CD14-positive monocyte (primary cell): ENCODE results near the gene PTGER4. TPM values are rescaled to one million over a fixed set of nuclear protein-coding genes. Genes with fewer than 3 reads are reported as not detected.
A peak's percentile ranks its signal among the peaks of the same experiment; 100 is the strongest.

Experiments used
- DNase-seq, 3 donors: peaks; one replicate each; pipeline ENCODE4 v3.0.0-alpha.2; 2011 to 2022
- H2AFZ ChIP-seq: 2 replicates; pipeline ENCODE4 v1.6.0; 2012; ENCODE audit warnings: mild to moderate bottlenecking, low read depth, low read length, inconsistent platforms; ENCODE audit not compliant: insufficient read depth, poor library complexity, severe bottlenecking
- H3K27ac ChIP-seq, 2 donors: 1 replicate in 1 of 2; 2 replicates in 1 of 2; pipeline ENCODE4 v1.5.1; 2012 to 2013; ENCODE audit warnings: low read length in 2 of 2, control low read depth in 1 of 2, inconsistent platforms in 1 of 2, low read depth in 1 of 2, mild to moderate bottlenecking in 1 of 2
- H3K27me3 ChIP-seq, 2 donors: one replicate each; pipeline versions ENCODE4 v1.6.0 to v1.6.1; 2011 to 2013; ENCODE audit warnings: low read length in 2 of 2; ENCODE audit not compliant: control insufficient read depth in 2 of 2, insufficient read depth in 2 of 2
- H3K36me3 ChIP-seq, 2 donors: replicated peaks in 1 of 2; 1 replicate in 1 of 2; 2 replicates in 1 of 2; pipeline versions ENCODE4 v1.5.1 to v1.6.1; 2012 to 2013; ENCODE audit warnings: low read length in 2 of 2, control low read depth in 1 of 2, inconsistent platforms in 1 of 2, mild to moderate bottlenecking in 1 of 2; ENCODE audit not compliant: insufficient read depth in 2 of 2, control insufficient read depth in 1 of 2
- H3K4me1 ChIP-seq, 2 donors: 1 replicate in 1 of 2; 2 replicates in 1 of 2; pipeline versions ENCODE4 v1.5.1 to v1.6.1; 2012 to 2013; ENCODE audit warnings: low read length in 2 of 2, control low read depth in 1 of 2, inconsistent platforms in 1 of 2, mild to moderate bottlenecking in 1 of 2, moderate library complexity in 1 of 2; ENCODE audit not compliant: insufficient read depth in 2 of 2, control insufficient read depth in 1 of 2
- H3K4me2 ChIP-seq: replicated peaks from 2 replicates; pipeline ENCODE3; 2012; ENCODE audit warnings: low read length, moderate library complexity, mild to moderate bottlenecking; ENCODE audit not compliant: poor library complexity, severe bottlenecking; ENCODE audit errors: extremely low read depth
- H3K4me3 ChIP-seq, 3 experiments: fragments of 200-600 bp in 1 of 3; sonication (generic) in 1 of 3; replicated peaks in 1 of 3; 1 replicate in 2 of 3; 2 replicates in 1 of 3; pipeline ENCODE4 v1.5.1; 2011 to 2013; ENCODE audit warnings: low read length in 3 of 3, mild to moderate bottlenecking in 3 of 3, control low read depth in 2 of 3, low read depth in 2 of 3, inconsistent platforms in 1 of 3, moderate library complexity in 1 of 3
- H3K79me2 ChIP-seq: 2 replicates; pipeline ENCODE4 v1.6.0; 2012; ENCODE audit warnings: mild to moderate bottlenecking, control low read depth, inconsistent platforms, low read length, moderate library complexity; ENCODE audit not compliant: insufficient read depth
- H3K9ac ChIP-seq: 2 replicates; pipeline ENCODE4 v1.6.0; 2017; ENCODE audit warnings: low read length, mild to moderate bottlenecking; ENCODE audit not compliant: insufficient read depth, poor library complexity, severe bottlenecking
- H3K9me3 ChIP-seq, 2 donors: replicated peaks in 1 of 2; 1 replicate in 1 of 2; 2 replicates in 1 of 2; pipeline versions ENCODE4 v1.5.1 to v1.6.1; 2012 to 2013; ENCODE audit warnings: low read length in 2 of 2, control low read depth in 1 of 2; ENCODE audit not compliant: control insufficient read depth in 1 of 2, insufficient read depth in 1 of 2
- H4K20me1 ChIP-seq: 2 replicates; pipeline ENCODE4 v1.6.0; 2012; ENCODE audit warnings: mild to moderate bottlenecking, low read length, control low read depth, moderate library complexity; ENCODE audit not compliant: insufficient read depth
- H3K27ac Mint-ChIP-seq, 7 donors: one replicate each; pipeline ENCODE4 v1.8.0; 2020; ENCODE audit warnings: mild to moderate bottlenecking in 7 of 7, mixed read lengths in 7 of 7, moderate library complexity in 6 of 7, inconsistent platforms in 2 of 7
- H3K27me3 Mint-ChIP-seq, 3 donors: one replicate each; pipeline ENCODE4 v1.8.0; 2021 to 2022; ENCODE audit warnings: low read depth in 3 of 3, mild to moderate bottlenecking in 3 of 3, mixed read lengths in 3 of 3, moderate library complexity in 3 of 3, inconsistent platforms in 1 of 3
- H3K36me3 Mint-ChIP-seq, 2 donors: one replicate each; pipeline ENCODE4 v1.8.0; 2020; ENCODE audit warnings: mixed read lengths in 2 of 2, inconsistent platforms in 1 of 2, mild to moderate bottlenecking in 1 of 2
- H3K4me1 Mint-ChIP-seq: one replicate; pipeline ENCODE4 v1.8.0; 2020; ENCODE audit warnings: mild to moderate bottlenecking, mixed read lengths
- H3K4me3 Mint-ChIP-seq, 2 donors: one replicate each; pipeline ENCODE4 v1.8.0; 2020; ENCODE audit warnings: mild to moderate bottlenecking in 2 of 2, mixed read lengths in 2 of 2, moderate library complexity in 1 of 2
- H3K9me3 Mint-ChIP-seq, 7 donors: one replicate each; pipeline ENCODE4 v1.8.0; 2020 to 2022; ENCODE audit warnings: mixed read lengths in 7 of 7, mild to moderate bottlenecking in 6 of 7, moderate library complexity in 6 of 7, inconsistent platforms in 2 of 7
- CTCF ChIP-seq: fragments of 200-600 bp; IDR thresholded peaks from one replicate; pipeline ENCODE4 v1.8.0; 2022; ENCODE audit warnings: antibody characterized with exemption, mild to moderate bottlenecking
- WGBS: methylation state at CpG from one replicate; pipeline ENCODE4 v1.1.5; 2013; ENCODE audit warnings: missing lambda C conversion rate; ENCODE audit not compliant: insufficient coverage; 5-methylcytosine and 5-hydroxymethylcytosine counted together
- intact Hi-C, 2 donors: fragments of 100-400 bp; cut with micrococcal nuclease; formaldehyde crosslinking; loops; one replicate each; pipeline versions ENCODE4 v1.15.0 to v1.15.1; 2023
- polyA plus RNA-seq, 3 donors: library from polyadenylated mRNA; depleted of rRNA in 1 of 3; unstranded in 2 of 3; stranded (reverse) in 1 of 3; fragments of 300-500 nt in 2 of 3; fragments of >200 nt in 1 of 3; fragmentation: Illumina TruSeq in 2 of 3; gene quantifications; 1 replicate in 2 of 3; 2 replicates in 1 of 3; pipeline ENCODE4 v1.2.3, GENCODE V29; 2012 to 2021

PTGER4 gene
- polyA plus RNA-seq, 3 donors = 44.4 to 119 (median 64.3) TPM

- WGBS = 70% methylated on average over 2 of the region's 7 CpGs
- Mint-ChIP-seq H3K4me3 (no peak overlapping the region), H3K9me3 (no peaks in the 10 kb centered on the region), H3K36me3 (peaks cover 0 to 2% of the 10 kb centered on the region in 2 donors), H3K27ac (no peak overlapping the region), H3K27me3 (peaks cover 0 to 4% (median 0%) of the 10 kb centered on the region in 3 donors), H3K4me1 (peaks cover 65% of the 10 kb centered on the region)
- peak overlapping the region in 1 of 2 donors; percentile 15 for H3K27ac ChIP-seq
- TF ChIP-seq CTCF = no peak
- H3K4me1 ChIP-seq = peaks cover 57 to 66% of the 10 kb centered on the region in 2 donors
- no peak overlapping the region for H3K9ac ChIP-seq
- no peaks in the 10 kb centered on the region for H3K27me3 ChIP-seq
- no peaks in the 10 kb centered on the region for H3K9me3 ChIP-seq
- H3K4me2 ChIP-seq = peak overlapping the region; percentile 11
- peak overlapping the region in 1 of 3 experiments; percentile 7 for H3K4me3 ChIP-seq
- no peak overlapping the region for H2AFZ ChIP-seq
- peaks cover 27% of the 10 kb centered on the region for H3K79me2 ChIP-seq
- peaks cover 8% of the 10 kb centered on the region for H4K20me1 ChIP-seq
- intact Hi-C loops = loop anchor here (5.0 to 10.0 kb wide), 2 partner anchors 58 to 61 kb away; no protein-coding TSS in a partner anchor
- H3K36me3 ChIP-seq = no peaks in the 10 kb centered on the region
- no peak for DNase-seq
Measured at GRCh38 chr5:40675396-40676133, 4.2 kb upstream of the PTGER4 start.

- Histone ChIP-seq H3K27ac (no peak overlapping the region), H2AFZ (no peak overlapping the region), H4K20me1 (peaks cover 20% of the 10 kb centered on the region), H3K9ac (no peak overlapping the region), H3K4me1 (peaks cover 49 to 58% of the 10 kb centered on the region in 2 donors), H3K9me3 (no peaks in the 10 kb centered on the region), H3K4me3 (peak overlapping the region in 1 of 3 experiments; percentile 98), H3K4me2 (peak overlapping the region; percentile 5), H3K79me2 (peaks cover 39% of the 10 kb centered on the region), H3K27me3 (no peaks in the 10 kb centered on the region), H3K36me3 (no peaks in the 10 kb centered on the region)
- Mint-ChIP-seq H3K4me3 (no peak overlapping the region), H3K27ac (peak overlapping the region in 5 of 7 donors; percentile 10 to 84 (median 53)), H3K4me1 (peaks cover 55% of the 10 kb centered on the region), H3K9me3 (peaks cover 0 to 2% (median 0%) of the 10 kb centered on the region in 7 donors), H3K27me3 (peaks cover 0 to 3% (median 0%) of the 10 kb centered on the region in 3 donors), H3K36me3 (peaks cover 4% of the 10 kb centered on the region in 2 donors)
- DNase-seq = no peak
- intact Hi-C loops = loop anchor here (5.0 to 10.0 kb wide), 2 partner anchors 59 to 62 kb away; no protein-coding TSS in a partner anchor
- WGBS = 38% methylated on average over 1 of the region's 3 CpGs
- no peak for TF ChIP-seq CTCF
Measured at GRCh38 chr5:40676613-40677343, 2.9 kb upstream of the PTGER4 start.
